HG02973 (cell line): ENCODE results near the gene TMOD1.
"Not testable (repeated sequence)": the region's sequence is repeated elsewhere in the genome, so short reads cannot be mapped to it uniquely, and the experiment has no call there.

Experiments
- ATAC-seq: cut with Tn5 transposase; IDR thresholded peaks from one replicate; pipeline ENCODE4 v1.9.1; 2021; ENCODE audit warnings: moderate library complexity; ENCODE audit not compliant: unreplicated experiment

TMOD1 gene

DNA sequence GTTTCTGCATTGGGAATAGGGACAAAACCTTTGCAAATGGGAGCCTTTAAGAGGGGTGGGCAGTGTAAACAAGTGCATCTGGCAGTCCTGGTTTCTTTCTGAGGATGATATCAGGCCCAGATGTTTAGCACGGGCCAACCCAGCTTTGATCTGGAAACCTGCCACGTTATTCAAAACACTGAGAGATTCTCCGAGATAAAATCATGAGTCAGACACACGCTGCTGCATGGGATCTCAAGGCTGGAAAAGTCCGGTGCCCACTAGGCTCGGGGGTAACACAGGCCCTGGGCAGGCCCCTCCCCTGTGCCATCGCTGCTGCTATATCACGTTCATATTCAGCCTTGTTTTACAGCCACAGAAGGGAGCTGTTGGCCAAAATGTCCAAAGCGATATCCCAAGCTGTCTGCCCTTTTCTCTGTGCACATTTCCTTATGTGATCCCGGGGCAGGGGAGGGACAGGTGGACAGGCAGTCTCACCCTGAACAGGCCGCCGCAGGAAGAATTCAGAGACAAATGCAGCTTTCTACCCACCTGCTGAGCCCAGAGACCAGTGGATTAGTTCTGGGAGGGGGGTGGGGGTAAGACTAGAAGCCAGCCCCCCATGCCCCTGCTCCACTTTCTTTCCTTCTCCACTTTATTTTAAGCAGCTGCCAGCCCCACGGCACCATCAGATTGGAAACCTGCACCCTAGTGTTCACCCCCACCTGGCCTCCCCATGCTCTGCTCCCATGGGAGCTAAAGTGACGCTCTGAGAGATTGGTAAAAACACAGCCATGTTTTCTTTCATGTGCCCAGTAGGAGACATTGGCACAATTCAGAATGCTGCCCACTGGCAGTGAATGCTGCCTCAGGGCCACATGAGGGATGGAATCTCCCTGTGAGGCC, 63.1 kb downstream of the TMOD1 start:
- no peak for ATAC-seq

DNA sequence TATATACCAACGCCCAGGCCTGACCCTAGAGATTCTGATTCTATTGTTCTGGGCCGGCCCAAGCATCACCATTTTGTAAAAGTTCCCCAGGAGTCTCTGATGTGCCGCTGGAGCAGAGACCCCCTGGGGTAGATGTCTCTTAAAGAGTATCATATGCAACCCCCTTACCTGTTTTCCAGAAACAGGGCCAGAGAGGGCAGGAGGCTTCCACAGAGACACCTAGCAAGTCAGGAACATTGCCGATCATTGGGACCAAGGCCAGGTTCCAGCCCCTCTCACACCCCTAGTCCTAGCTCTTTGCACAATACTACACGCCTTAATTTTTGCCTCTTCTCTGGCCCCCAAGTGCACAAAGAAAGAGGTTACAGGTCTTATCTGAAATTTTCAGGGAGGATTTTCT, 63.8 kb downstream of the TMOD1 start:
- ATAC-seq = no peak

DNA sequence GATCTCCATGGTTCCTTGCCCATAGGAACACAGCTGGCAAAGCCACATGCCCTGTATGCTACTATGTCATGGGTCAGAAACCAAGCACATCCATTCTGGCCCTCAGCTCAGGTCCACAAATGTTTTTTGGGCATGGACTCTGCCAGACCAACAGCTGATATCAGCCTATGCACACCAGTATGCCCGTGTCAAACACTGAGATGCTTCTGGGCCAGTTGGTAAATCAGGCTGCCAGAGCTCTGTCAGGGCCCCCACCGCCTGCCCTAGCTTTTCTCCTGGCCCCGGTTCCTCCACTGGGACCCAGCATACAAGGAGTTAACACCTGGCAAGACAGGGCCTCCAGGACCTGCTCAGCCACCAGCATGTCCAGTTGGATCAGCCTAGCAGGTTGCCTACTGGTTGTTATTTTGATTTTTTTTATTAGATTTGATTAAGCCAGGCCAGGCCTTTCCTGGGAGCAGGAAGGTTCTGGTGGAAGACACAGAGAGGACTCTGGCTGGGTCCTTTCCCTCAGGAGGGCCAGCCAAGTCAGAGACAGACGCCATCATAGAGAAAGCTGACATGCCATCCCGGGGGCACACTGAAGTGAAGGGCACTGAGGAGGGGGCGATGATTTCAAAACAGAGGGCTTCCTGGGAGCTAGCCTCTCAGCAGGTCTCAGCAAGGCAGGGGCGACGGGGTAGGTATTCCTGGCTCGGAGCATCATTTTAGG, 65.9 kb downstream of the TMOD1 start:
- no peak for ATAC-seq

DNA sequence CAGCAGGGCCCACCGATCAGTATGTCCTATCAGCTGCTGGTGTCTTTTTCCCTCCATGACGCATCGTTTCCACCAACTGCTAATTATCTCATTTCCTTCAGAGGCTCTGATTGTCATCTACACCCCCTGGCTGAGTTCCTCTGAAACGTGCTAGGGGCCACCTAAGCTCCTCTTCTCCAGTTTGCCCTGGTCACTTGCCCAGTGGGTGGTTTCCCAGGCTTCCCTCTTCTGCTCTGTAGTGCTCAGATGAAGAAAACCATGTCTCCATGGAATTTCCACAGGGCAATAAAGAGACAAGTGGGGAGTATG, 66.4 kb downstream of the TMOD1 start:
- ATAC-seq = no peak

DNA sequence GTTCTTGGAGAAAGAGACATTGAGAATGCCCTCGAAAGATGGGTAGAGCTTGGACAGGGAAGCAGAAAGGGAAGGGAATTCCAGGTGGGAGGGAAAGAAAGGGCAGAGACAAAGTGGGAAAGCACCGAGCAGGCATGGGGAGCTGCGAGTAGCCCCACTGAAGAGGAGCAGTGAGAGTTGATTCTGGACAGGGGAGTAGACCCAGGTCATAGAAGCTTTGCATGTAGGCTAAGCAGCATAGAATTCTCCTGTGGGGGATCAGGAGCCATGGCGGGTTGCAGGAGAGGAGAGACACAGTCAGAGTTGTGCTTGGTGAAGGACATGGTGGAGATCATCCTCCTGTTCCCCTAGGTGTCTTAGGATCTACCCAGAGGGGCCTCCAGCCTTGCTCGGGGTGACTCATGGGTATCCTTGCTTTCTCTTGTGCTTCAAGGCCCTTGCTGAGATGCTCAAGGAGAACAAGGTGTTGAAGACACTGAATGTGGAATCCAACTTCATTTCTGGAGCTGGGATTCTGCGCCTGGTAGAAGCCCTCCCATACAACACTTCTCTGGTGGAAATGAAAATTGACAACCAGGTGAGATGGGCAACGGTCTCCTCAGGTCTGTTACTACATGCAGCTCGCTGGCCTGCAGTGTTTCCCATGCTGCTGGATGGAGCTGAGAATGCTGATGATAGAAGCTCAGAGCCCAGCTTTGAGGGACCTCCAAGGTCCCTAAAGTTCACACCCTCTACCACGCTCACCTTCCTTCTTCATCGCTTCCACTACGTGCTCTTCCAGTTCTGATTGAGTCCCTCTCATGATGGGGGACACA, 67.2 kb downstream of the TMOD1 start:
- no peak for ATAC-seq

DNA sequence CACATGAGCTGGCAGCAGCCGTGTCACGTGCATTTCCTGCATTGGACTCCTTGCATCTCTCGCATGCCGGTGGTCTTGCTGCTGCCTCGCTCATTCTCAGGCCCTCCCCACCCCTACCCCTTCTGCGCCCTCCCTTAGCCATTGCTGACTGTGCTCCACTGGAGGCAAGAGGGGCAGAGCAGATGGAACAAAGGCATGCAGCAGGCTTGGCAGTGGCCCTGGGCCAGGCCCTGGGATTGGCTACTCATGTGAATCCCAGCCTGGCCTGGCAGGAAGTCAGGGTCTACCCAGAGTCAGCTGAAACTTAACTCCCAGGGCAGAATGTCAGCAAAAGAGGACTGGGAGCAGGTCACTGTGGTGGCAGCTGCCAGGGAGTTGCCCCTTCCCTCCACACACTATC, 69.4 kb downstream of the TMOD1 start:
- no peak for ATAC-seq

DNA sequence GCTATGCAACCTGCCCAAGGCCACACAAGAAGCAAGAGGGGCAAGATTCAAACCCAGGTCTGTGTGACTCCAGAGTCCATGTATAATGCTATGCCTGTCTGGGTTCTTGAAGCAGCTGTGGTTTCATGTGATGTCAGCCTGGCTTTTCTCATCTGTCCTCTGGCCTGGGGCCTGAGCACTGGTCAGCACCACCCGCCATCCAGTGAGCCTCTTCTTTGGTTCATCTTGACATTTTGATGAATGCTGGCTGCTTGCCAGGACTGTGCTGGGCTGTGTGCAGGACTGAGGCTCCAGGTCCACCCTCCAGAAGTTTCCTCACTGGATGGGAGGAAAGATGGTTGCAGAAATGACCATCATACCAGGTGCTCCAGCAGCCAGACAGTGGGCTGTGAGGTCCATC, 70.2 kb downstream of the TMOD1 start:
- no peak for ATAC-seq

DNA sequence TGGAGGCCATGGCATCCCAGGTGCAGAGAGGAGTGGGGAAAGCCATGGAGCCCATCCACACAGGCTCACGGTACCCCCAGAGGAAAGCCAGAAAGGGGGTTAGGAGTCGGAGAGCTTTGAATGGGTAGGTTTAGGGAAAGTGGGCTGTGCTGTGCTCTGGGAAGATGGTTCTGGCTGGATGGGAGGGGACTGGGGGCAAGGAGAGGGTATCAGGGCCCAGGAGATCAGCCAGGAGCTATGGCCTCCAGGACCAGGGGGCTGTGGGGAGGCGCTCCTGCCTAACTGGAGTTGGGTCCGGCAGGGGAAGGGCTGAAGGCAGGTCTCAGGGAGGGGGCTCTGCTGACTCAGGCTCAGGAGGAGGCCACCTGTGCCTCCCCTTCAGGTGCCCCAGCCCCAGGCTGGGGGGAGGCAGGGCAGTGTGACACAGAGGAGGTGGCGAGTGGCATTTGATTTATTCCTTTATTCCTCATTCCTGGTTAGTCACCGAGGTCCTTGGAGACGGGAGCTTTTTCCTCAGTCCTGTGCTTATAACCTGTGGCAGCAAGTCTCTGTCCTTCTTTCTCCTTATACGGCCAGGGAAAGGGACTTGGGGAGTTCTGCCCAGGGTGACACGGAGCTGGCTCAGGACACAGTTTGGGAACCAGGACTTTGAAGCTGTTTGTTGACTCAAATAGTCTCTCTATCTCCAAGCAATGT, 70.9 kb downstream of the TMOD1 start:
- no peak for ATAC-seq

DNA sequence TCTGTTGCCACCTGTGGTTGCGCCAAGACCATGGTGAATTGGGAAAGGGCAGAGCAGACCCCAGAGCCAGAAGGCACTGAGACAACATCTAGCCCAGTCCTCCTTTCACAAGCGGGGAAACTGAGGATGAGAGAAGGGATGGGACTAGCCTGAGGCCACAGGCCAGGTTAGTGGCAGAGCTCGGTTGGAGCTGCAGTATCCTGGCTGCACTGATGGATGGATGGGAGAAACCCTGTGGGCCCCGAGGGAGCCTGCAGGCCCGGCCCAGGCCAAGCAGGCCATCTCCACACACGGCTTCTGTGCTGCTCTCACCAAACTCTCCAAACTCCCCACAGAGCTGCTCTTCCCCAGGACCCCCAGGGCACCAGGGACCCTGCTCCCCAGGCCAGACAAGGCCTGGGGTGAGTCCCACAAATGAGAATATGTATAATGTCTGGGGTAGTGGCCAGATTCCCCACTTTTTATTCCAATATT, 71.5 kb downstream of the TMOD1 start:
- no peak for ATAC-seq

DNA sequence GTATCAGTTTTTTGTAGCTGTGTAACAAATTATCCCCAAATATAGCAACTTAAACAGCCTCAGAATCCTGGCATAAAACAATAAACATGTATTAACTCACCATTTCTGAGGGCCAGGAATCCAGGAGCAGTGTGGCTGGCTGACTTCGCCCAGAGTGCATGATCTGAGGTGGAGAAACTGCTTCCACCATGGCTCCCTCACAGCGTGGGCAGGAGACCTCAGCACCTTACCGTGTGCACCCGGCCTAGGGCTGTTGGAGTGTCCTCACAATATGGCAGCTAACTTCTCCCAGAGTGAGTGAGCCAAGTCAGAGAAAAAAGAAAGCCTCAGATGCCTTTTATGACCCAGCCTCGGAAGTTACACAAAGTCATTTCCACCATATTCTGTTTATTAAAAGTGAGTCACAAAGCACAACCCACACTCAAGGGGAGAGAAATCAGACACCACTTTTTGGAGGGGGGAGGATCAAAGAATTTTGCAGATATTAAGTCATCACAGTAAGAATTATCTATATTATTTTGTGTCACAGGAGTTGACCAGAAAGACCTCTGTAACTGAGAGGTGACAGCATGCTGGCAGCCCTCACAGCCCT, 72.1 kb downstream of the TMOD1 start:
- ATAC-seq = no peak

DNA sequence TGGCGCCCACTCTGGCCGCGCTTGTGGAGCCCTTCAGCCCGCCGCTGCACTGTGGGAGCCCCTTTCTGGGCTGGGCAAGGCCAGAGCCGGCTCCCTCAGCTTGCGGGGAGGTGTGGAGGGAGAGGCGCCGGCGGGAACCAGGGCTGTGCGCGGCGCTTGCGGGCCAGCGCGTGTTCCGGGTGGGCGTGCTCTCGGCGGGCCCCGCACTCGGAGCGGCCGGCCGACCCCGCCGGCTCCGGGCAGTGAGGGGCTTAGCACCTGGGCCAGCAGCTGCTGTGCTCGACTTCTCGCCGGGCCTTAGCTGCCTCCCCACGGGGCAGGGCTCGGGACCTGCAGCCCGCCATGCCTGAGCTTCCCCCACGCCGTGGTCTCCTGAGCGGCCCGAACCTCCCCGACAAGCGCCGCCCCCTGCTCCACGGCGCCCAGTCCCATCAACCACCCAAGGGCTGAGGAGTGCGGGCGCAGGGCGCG, 72.7 kb downstream of the TMOD1 start:
- ATAC-seq = not testable (repeated sequence)

DNA sequence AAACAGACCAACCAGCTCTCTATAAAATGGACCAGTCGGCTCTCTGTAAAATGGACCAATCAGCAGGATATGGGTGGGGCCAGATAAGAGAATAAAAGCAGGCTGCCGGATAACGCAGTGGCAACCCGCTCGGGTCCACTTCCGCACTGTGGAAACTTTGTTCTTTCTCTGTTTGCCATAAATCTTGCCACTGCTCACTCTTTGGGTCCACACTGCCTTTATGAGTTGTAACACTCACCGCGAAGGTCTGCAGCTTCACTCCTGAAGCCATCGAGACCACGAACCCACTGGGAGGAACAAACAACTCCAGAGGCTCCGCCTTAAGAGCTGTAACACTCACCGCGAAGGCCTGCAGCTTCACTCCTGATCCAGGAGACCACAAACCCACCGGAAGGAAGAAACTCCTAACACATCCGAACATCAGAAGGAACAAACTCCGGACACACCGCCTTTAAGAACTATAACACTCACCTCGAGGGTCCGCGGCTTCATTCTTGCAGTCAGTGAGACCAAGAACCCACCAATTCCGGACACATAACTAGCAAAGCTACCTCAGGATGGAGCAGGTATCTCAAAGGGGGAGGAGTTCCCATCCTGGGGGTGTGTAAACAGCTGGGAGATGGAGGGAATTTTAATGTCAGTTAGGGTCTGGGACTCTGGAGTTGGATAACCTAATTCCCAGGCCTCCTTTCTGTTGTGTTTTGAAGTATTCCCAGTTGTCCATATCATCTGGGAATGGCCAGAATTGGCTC, 73.6 kb downstream of the TMOD1 start:
- ATAC-seq = not testable (repeated sequence)

DNA sequence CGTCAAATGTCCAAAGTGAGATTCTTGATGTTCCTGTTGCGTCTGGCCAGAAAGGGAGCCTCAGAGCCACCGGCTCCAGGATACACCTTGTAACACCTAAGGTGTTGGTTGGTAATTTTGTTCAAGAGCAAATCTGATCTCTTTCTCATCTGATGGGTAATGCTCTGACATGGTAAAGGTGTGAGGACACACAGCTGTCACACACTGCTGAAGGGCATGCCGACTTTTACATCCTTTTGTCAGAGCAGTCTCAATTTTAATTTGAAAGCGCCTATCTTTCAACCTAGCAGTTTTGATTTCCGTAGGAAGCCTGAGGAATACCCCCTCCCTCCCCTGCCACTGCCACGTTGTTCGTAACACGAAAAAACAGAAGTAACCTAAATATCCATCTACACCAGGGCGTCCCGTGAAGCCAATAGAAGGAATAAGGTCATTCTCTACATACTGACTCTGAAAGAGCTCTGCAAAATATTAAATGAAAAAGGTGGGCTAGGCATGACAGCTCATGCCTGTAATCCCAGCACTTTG, 74.3 kb downstream of the TMOD1 start:
- no peak for ATAC-seq

DNA sequence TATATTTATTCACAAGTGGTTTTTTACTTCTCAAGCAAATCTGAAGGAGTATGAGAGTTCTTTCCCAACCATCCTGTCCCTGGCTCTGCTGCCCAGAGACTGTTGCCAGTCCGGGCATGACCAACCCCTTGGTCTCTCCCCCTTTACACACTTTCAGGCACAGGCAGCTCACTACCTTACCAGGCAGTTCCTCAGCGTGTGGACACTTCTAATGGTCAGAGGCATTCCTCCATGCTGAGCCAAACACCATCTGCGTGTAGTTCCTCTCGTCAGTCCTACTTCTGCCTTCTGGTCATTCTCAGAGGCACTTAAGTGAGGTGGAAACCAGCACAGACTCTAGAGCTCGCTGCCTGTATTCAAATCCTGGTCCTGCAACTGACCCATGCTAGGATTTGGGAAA, 75.6 kb downstream of the TMOD1 start:
- no peak for ATAC-seq

DNA sequence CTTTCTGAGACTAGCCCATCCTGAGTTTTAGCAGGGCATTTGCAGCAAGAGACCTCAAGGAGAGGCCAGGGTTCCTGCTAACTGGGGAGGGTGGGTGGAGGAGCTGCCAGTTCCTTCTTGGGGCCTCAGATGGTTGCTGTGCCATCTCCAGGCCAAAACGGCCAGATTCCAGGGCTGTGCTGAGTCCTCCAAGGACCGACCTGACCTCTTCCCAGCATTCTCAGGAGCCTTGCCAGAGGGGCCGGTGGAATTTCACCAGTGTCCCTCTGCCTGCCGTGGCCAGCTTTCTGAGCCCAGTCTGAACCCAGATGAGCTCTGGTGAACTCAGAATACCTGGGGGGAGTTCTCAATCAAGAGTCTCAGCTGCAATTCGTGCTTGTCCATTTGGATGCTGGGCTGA, 77.4 kb downstream of the TMOD1 start:
- ATAC-seq = no peak

DNA sequence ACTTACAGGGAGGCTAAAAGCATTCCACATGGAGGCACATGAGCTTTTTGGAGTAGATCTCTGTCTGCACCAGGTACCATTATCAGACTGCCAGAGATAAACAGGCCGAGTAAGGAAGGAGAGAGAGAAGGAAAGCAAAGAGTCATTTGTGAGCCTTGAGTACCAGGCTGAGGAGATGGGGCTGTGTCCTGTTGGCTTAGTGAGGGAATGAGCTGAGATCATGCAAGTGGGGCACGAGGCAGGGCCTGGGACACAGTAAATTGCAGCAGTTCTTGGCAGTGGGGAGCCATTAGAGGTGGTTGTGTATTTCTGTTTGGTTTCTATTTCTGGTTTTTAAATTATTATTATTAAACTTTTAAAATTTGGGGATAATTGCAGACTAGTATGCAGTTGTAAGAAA, 78.4 kb downstream of the TMOD1 start:
- no peak for ATAC-seq

DNA sequence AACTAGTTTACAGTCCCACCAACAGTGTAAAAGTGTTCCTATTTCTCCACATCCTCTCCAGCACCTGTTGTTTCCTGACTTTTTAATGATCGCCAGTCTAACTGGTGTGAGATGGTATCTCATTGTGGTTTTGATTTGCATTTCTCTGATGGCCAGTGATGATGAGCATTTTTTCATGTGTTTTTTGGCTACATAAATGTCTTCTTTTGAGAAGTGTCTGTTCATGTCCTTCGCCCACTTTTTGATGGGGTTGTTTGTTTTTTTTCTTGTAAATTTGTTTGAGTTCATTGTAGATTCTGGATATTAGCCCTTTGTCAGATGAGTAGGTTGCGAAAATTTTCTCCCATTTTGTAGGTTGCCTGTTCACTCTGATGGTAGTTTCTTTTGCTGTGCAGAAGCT, 80.1 kb downstream of the TMOD1 start:
- ATAC-seq = not testable (repeated sequence)

DNA sequence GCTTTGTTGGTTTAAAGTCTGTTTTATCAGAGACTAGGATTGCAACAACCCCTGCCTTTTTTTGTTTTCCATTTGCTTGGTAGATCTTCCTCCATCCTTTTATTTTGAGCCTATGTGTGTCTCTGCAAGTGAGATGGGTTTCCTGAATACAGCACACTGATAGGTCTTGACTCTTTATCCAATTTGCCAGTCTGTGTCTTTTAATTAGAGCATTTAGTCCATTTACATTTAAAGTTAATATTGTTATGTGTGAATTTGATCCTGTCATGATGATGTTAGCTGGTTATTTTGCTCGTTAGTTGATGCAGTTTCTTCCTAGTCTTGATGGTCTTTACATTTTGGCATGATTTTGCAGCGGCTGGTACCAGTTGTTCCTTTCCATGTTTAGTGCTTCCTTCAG, 83.3 kb downstream of the TMOD1 start:
- ATAC-seq = not testable (repeated sequence)

DNA sequence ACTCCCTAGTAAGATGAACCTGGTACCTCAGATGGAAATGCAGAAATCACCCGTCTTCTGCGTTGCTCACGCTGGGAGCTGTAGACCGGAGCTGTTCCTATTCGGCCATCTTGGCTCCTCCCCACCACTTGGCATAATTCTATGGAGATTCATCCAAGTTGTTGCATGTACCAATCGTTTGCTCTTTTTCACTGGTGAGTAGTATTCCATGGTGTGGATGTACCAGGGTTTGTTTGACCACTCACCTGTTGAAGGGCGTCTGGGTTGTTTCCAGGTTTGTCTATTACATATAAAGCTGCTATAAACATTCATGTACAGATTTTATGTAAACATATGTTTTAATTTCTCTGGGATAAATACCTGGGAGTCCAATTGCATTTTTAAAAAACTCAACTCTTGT, 85.4 kb downstream of the TMOD1 start:
- ATAC-seq = not testable (repeated sequence)
